22Rv1 (cell line): Measurements from ENCODE around the gene PSORS1C2.

Experiments used
- CTCF ChIP-seq: fragments of 450-650 bp; IDR thresholded peaks from 2 replicates; pipeline ENCODE4 v1.5.1; 2017; ENCODE audit warnings: mild to moderate bottlenecking
- ZFX ChIP-seq: fragments of 450-650 bp; IDR thresholded peaks from 2 replicates; pipeline ENCODE4 v1.6.1; 2017; ENCODE audit warnings: antibody characterized with exemption, borderline replicate concordance

- TF ChIP-seq CTCF: peak; percentile 94
- TF ChIP-seq ZFX: no peak
These were observed 10.7 kb downstream of the PSORS1C2 start for GRCh38 chr6:31128093-31128676.
